ENCODE measurements around the gene S100B.

DNA sequence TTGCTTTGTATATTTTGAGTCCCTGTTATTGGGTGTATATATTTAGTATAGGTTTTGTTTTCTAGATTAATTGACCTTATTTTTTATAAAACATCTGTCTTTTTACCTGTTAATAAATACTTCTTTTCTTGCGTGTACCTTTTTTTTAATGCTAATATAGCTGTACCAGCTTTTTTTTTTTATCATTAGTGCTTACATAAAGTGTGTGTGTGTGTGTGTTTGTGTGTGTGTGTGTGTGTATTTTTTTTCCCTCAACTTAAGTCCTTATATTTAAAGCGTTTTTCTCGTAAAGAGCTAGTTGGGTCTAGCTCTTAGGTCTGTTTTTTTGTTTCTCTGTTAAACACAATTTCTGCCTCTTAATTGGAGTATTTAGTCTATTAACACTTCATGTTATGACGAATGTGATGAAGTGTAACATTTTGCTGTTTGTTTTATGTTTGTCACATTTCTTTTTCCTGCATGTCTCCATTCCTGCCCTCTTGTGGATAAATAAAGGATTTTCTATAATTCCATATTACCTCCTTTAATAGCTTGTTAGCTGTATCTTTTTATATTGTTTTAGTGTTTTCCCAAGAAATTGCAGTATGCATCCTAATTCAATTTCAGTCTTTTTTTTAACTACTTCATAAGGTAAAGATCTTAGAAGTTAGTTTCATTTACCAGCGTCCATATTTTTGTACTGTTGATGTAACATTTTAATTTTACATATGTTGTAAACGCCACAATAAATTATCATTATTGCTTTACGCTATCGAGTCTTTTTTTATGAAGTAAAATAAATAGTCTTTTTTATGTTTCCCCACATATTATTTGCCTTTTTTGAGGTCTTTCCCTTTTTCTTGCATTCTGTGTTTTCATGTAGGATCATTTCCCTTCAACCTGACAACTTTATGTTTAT, 34.9 kb upstream of the S100B start:
- TF ChIP-seq POLR2AphosphoS5 (IDR thresholded peaks at IDR 0.05): no peak
- TF ChIP-seq, protein P1, sequence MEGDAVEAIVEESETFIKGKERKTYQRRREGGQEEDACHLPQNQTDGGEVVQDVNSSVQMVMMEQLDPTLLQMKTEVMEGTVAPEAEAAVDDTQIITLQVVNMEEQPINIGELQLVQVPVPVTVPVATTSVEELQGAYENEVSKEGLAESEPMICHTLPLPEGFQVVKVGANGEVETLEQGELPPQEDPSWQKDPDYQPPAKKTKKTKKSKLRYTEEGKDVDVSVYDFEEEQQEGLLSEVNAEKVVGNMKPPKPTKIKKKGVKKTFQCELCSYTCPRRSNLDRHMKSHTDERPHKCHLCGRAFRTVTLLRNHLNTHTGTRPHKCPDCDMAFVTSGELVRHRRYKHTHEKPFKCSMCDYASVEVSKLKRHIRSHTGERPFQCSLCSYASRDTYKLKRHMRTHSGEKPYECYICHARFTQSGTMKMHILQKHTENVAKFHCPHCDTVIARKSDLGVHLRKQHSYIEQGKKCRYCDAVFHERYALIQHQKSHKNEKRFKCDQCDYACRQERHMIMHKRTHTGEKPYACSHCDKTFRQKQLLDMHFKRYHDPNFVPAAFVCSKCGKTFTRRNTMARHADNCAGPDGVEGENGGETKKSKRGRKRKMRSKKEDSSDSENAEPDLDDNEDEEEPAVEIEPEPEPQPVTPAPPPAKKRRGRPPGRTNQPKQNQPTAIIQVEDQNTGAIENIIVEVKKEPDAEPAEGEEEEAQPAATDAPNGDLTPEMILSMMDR (IDR thresholded peaks at IDR 0.05): peak in 2 of 7 experiments; percentile 7 to 25

Data from stomach (tissue), 4 donors.